Activated CD8-positive, alpha-beta memory T cell treated with anti-CD3 and anti-CD28 coated beads for 24 hours (primary cell): ENCODE measurements around the gene SKIDA1.

Experiments used
- DNase-seq: peaks from one replicate; pipeline ENCODE4 v3.0.0-alpha.2; 2020

SKIDA1 gene

GRCh38 chr10:21473541-21473940 is 51.9 kb downstream of the SKIDA1 start:
- no peak for DNase-seq

- DNase-seq = no peak
Measured at GRCh38 chr10:21473135-21473534, 52.3 kb downstream of the SKIDA1 start.

- no peak for DNase-seq
Measured at GRCh38 chr10:21468086-21468485, 57.4 kb downstream of the SKIDA1 start.

GRCh38 chr10:21467633-21468032 is 57.8 kb downstream of the SKIDA1 start:
- no peak for DNase-seq

- no peak for DNase-seq
Measured at GRCh38 chr10:21464134-21464533, 61.3 kb downstream of the SKIDA1 start.
